Panc1 (cell line): ENCODE data around the gene MEIOSIN.

ENCODE experiments used
- POLR2AphosphoS5 ChIP-seq: IDR thresholded peaks from 2 replicates; pipeline ENCODE4 v1.6.1; 2012; ENCODE audit warnings: mild to moderate bottlenecking, low read depth, low read length, moderate library complexity
- SIN3A ChIP-seq: IDR thresholded peaks from 2 replicates; pipeline ENCODE4 v1.6.1; 2012; ENCODE audit warnings: low read depth, mild to moderate bottlenecking, low read length, moderate library complexity, borderline replicate concordance; ENCODE audit not compliant: insufficient read depth
- TF ChIP-seq, protein P1 (sequence below): fragments of 450-650 bp; IDR thresholded peaks from 2 replicates; pipeline ENCODE4 v1.5.1; 2017; ENCODE audit warnings: mild to moderate bottlenecking

DNA sequence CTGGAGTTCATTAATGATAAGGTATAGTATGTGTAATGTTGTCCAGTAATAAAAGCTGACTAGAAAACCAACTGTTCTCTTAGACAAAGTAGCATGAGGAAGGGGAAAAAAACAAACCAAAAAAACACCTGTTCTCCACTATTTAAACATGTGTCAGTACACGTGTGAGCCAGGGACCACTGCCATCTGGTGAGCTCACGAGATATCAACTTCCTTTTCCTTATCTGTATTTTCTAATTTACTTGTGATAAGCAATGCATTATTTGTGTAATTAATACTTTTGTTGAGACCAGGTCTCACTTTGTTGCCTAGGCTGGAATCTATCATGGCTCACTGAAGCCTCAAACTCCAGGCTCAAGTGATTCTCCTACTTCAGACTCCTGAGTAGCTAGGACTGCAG is 40.1 kb downstream of the MEIOSIN start:
- TF ChIP-seq, protein P1, sequence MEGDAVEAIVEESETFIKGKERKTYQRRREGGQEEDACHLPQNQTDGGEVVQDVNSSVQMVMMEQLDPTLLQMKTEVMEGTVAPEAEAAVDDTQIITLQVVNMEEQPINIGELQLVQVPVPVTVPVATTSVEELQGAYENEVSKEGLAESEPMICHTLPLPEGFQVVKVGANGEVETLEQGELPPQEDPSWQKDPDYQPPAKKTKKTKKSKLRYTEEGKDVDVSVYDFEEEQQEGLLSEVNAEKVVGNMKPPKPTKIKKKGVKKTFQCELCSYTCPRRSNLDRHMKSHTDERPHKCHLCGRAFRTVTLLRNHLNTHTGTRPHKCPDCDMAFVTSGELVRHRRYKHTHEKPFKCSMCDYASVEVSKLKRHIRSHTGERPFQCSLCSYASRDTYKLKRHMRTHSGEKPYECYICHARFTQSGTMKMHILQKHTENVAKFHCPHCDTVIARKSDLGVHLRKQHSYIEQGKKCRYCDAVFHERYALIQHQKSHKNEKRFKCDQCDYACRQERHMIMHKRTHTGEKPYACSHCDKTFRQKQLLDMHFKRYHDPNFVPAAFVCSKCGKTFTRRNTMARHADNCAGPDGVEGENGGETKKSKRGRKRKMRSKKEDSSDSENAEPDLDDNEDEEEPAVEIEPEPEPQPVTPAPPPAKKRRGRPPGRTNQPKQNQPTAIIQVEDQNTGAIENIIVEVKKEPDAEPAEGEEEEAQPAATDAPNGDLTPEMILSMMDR = no peak
- TF ChIP-seq SIN3A (no peak), POLR2AphosphoS5 (no peak)
